ENCODE data around the gene COG5.
"Not testable (repeated sequence)": the region's sequence is repeated elsewhere in the genome, so short reads cannot be mapped to it uniquely, and the experiment has no call there.

COG5 gene

DNA sequence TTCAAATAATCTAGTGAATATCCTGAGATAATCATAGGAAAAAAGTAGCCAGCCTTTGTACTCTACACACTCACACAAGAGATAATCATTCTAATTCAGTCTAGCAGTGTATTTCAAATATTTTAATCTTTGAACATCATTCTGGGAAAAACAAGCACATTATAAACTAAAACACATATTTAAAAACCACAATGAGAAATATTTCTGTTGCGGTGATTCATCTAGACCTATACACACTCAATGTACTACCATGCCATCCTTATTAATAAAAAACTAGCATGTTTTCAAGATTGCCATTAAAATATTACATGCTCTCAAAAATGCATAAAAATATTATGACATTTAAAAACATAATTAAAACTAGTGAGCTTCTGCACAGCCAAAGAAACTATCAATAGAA lies 11.8 kb downstream of the COG5 start:
- in situ Hi-C loops (cut with MboI; ENCODE audit: low pct_unique_long_range_greater_than_20kb, low sequenced_read_pairs, unreplicated experiment) = no loop called here
- TF ChIP-seq, protein P1, sequence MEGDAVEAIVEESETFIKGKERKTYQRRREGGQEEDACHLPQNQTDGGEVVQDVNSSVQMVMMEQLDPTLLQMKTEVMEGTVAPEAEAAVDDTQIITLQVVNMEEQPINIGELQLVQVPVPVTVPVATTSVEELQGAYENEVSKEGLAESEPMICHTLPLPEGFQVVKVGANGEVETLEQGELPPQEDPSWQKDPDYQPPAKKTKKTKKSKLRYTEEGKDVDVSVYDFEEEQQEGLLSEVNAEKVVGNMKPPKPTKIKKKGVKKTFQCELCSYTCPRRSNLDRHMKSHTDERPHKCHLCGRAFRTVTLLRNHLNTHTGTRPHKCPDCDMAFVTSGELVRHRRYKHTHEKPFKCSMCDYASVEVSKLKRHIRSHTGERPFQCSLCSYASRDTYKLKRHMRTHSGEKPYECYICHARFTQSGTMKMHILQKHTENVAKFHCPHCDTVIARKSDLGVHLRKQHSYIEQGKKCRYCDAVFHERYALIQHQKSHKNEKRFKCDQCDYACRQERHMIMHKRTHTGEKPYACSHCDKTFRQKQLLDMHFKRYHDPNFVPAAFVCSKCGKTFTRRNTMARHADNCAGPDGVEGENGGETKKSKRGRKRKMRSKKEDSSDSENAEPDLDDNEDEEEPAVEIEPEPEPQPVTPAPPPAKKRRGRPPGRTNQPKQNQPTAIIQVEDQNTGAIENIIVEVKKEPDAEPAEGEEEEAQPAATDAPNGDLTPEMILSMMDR (IDR thresholded peaks at IDR 0.05; ENCODE audit: extremely low read depth, insufficient read depth, missing control alignments) = no peak
- DNase-seq (ENCODE audit: low spot score) = no peak

DNA sequence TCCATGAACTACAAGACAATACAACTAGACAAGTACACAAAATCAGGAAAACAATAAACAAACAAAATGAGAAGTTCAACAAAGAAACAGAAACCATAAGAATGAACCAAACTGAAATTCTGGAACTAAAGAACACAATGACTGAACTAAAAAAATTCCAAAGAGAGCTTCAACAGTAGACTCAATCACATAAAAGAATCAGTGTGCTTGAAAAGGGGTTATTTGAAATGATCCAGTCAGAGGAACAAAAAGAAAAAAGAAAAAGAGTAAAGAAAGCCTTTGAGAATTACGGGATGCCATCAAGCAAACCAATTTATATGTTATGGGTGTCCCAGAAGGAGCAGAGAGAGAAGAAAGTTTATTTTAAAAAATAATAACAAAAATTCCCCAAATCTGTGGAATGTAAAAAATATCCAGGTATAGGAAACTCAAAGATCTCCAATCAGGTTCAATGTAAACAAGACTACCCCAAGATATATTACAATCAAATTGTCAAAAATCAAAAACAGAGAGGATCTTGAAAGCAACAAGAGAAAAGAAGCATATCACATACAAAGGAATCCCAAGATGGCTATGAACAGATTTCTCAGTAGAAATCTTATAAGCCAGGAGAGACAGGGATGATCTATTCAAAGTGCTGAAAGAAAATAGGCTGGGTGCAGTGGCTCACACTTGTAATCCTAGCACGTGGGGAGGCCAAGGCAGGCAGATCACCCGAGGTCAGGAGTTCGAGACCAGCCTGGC lies 18.7 kb downstream of the COG5 start:
- DNase-seq (ENCODE audit: low spot score) = no peak
- in situ Hi-C loops (cut with MboI; ENCODE audit: low pct_unique_long_range_greater_than_20kb, low sequenced_read_pairs, unreplicated experiment) = no loop called here
- TF ChIP-seq, protein P1 (IDR thresholded peaks at IDR 0.05; ENCODE audit: extremely low read depth, insufficient read depth, missing control alignments) = no peak

DNA sequence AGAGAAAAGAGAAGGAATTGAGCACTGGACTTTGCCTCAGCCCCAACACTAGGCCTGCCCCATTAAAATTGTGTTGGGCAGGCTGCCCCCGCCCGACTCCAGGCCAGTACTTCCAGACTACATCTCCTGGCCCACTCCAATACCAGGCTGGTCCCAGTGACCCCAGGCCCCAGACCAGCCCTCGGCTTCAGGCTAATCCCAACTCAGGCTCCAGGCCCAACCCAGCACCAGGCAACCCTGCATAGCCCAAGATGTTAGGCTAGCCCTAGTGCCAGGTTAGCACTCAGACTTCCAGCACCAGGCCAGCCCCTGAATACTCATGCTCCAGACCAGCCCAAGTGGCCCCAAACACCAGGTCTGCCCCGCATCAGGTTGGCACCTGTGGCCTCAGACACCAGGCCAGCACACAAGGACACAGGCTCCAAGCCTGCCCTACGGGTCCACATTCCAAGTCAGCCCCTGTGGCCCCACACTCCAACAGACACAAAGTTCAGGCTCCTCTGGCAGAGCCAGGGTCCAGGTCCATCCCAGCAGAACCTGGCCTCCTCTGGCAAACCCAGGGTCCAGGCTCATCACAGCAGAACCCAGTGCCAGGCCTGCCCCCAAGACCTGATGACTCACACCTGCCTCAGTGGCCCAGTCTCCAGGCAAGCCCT lies 20.3 kb downstream of the COG5 start:
- TF ChIP-seq, protein P1 (IDR thresholded peaks at IDR 0.05; ENCODE audit: extremely low read depth, insufficient read depth, missing control alignments) = no peak
- DNase-seq (ENCODE audit: low spot score) = no peak
- in situ Hi-C loops (cut with MboI; ENCODE audit: low pct_unique_long_range_greater_than_20kb, low sequenced_read_pairs, unreplicated experiment) = no loop called here

DNA sequence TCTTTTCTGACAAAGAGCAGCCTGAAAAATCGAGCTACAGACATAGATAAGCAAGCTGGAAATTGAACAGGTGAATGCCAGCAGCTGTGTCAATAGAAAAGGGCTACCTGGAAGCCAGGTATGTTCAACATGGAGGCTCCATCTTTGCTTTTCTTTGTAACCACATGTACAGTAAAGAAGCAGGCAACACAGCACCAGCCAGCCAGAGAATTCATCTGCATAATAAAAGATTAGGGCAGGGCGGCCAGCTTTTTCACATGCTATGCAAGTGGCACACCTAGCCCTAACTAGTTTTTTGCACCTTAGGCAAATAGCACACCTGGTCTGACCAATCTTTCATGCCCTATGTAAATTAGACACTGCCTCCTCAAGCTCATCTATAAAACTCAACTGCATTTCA lies 25.7 kb downstream of the COG5 start:
- no peak for DNase-seq (ENCODE audit: low spot score)
- in situ Hi-C loops (cut with MboI; ENCODE audit: low pct_unique_long_range_greater_than_20kb, low sequenced_read_pairs, unreplicated experiment) = no loop called here
- TF ChIP-seq, protein P1 (IDR thresholded peaks at IDR 0.05; ENCODE audit: extremely low read depth, insufficient read depth, missing control alignments) = no peak

DNA sequence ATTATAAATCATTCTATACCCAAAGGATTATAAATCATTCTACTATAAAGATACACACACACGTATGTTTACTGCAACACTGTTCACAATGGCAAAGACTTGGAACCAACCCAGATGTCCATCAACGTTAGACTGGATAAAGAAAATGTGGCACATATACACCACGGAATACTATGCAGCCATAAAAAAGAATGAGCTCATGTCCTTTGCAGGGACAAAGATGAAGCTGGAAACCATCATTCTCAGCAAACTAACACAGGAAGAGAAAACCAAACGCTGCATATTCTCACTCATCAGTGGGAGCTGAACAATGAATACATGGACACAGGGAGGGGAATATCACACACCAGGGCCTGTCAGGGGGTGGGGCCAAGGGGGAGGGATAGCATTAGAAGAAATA lies 26.5 kb downstream of the COG5 start:
- DNase-seq (ENCODE audit: low spot score); in situ Hi-C loops (cut with MboI; ENCODE audit: low pct_unique_long_range_greater_than_20kb, low sequenced_read_pairs, unreplicated experiment): not testable (repeated sequence)

DNA sequence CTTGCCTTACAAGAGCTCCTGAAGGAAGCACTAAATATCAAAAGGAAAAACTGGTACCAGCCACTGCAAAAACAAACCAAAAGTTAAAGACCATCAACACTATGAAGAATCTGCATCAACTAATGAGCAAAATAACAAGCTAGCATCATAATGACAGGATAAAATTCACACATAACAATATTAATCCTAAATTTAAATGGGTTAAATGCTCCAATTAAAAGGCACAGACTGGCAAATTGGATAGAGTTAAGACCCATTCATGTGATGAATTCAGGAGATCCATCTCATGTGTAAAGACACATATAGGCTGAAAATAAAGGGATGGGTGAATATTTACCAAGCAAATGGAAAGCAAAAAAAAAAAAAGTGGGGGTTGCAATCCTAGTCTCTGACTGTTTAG lies 29.6 kb downstream of the COG5 start:
- DNase-seq (ENCODE audit: low spot score) = no peak
- TF ChIP-seq, protein P1 (IDR thresholded peaks at IDR 0.05; ENCODE audit: extremely low read depth, insufficient read depth, missing control alignments) = no peak
- in situ Hi-C loops (cut with MboI; ENCODE audit: low pct_unique_long_range_greater_than_20kb, low sequenced_read_pairs, unreplicated experiment) = no loop called here

DNA sequence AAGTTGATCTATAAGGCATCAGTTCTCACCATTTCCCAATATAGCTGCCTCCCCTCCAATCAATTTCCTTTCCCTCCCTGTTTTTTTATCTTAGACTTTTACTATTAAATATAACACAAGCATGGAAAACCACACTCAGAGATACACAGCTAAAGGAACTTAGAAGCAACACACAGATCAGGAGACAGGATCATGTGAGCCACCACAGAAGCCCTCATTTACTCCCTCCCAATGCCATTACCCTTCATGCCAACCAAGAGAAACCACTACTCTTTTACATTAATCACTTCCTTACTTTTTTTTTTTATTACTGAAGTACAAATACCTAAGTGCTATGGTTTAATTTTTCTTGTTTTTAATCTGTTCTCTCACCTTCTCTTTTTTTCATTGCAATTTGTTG lies 33.0 kb downstream of the COG5 start:
- in situ Hi-C loops (cut with MboI; ENCODE audit: low pct_unique_long_range_greater_than_20kb, low sequenced_read_pairs, unreplicated experiment) = no loop called here
- TF ChIP-seq, protein P1 (IDR thresholded peaks at IDR 0.05; ENCODE audit: extremely low read depth, insufficient read depth, missing control alignments) = no peak
- no peak for DNase-seq (ENCODE audit: low spot score)

Measured in GM13977 (cell line).